Chondrocyte (in vitro differentiated cells): ENCODE results near the gene PRPF31. TPM values are rescaled to one million over a fixed set of nuclear protein-coding genes. Genes with fewer than 3 reads are reported as not detected.

Experiments used
- DNase-seq: peaks from one replicate; pipeline ENCODE4 v3.0.0; 2021; ENCODE audit warnings: mixed read lengths, low spot score
- H3K27ac Mint-ChIP-seq: one replicate; pipeline ENCODE4 v1.8.0; 2021; ENCODE audit warnings: mild to moderate bottlenecking, moderate library complexity, mixed read lengths; ENCODE audit not compliant: unreplicated experiment
- H3K27me3 Mint-ChIP-seq: 2 replicates; pipeline ENCODE4 v1.8.0; 2021; ENCODE audit warnings: low read depth, mixed read lengths
- H3K36me3 Mint-ChIP-seq: 2 replicates; pipeline ENCODE4 v1.8.0; 2021; ENCODE audit warnings: low read depth, mixed read lengths
- H3K4me1 Mint-ChIP-seq: 2 replicates; pipeline ENCODE4 v1.8.0; 2021; ENCODE audit warnings: low read depth, mild to moderate bottlenecking, mixed read lengths
- H3K4me3 Mint-ChIP-seq: one replicate; pipeline ENCODE4 v1.8.0; 2021; ENCODE audit warnings: mild to moderate bottlenecking, moderate library complexity, mixed read lengths; ENCODE audit not compliant: unreplicated experiment
- H3K9me3 Mint-ChIP-seq: 2 replicates; pipeline ENCODE4 v1.8.0; 2021; ENCODE audit warnings: low read depth, mixed read lengths
- CTCF ChIP-seq: fragments of 200-600 bp; sonication (generic); IDR thresholded peaks from 2 replicates; pipeline ENCODE4 v1.5.0; 2021; ENCODE audit warnings: antibody characterized with exemption, mild to moderate bottlenecking, moderate library complexity
- total RNA-seq: library from RNA; stranded (reverse); gene quantifications from 3 replicates; pipeline ENCODE4 v1.2.1, GENCODE V29; 2021

PRPF31 gene
- total RNA-seq, 1 donor from 2014 or later: 45.8 TPM

GRCh38 chr19:54173359-54173699 is 57.8 kb downstream of the PRPF31 start:
- H3K27me3 Mint-ChIP-seq: no peaks in the 10 kb centered on the region
- no peaks in the 10 kb centered on the region for H3K9me3 Mint-ChIP-seq
- H3K4me3 Mint-ChIP-seq: no peak overlapping the region
- H3K27ac Mint-ChIP-seq: no peak overlapping the region
- peaks cover 4% of the 10 kb centered on the region for H3K36me3 Mint-ChIP-seq
- no peak for TF ChIP-seq CTCF
- peaks cover 5% of the 10 kb centered on the region for H3K4me1 Mint-ChIP-seq
- DNase-seq: no peak

GRCh38 chr19:54173951-54174834 is 58.6 kb downstream of the PRPF31 start:
- peaks cover 4% of the 10 kb centered on the region for H3K36me3 Mint-ChIP-seq
- H3K27me3 Mint-ChIP-seq: no peaks in the 10 kb centered on the region
- TF ChIP-seq CTCF: no peak
- H3K4me3 Mint-ChIP-seq: no peak overlapping the region
- peaks cover 5% of the 10 kb centered on the region for H3K4me1 Mint-ChIP-seq
- H3K27ac Mint-ChIP-seq: no peak overlapping the region
- no peaks in the 10 kb centered on the region for H3K9me3 Mint-ChIP-seq
- no peak for DNase-seq

DNA sequence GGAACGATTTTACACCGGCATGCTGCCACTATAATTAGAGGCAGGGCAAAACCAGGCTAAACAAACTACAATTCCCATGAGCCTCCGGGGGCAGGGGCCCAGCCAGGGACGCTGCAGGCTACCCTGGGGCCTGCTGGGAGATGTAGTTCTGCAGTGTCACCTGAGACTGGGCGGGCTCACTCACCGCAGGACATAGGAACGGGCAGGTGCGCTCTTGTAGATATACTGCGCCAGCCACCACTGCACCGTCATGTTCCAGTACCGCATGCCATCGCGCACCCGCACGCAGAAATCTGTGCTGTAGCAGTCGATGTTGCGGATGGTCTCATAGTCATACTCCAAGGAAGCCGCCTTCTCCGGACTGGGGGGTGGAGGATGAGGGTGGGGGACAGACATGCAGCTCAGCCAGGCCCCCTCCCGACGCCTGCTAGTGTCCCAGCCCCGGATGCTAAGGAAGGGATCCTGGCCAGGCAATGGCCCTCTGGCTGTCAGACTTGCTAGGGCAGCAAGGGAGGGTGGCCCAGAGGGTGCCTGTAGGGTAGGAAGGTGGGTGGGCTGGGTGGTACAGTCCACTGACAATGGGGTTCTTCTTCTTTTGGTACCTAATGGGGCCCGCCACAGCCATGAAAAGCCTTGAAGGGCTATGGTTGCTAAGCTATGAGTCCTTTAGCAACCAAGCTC is 63.2 kb downstream of the PRPF31 start:
- Mint-ChIP-seq H3K4me3 (no peak overlapping the region), H3K9me3 (no peaks in the 10 kb centered on the region), H3K27ac (no peak overlapping the region)

GRCh38 chr19:54179262-54179852 is 63.8 kb downstream of the PRPF31 start:
- DNase-seq: no peak
- Mint-ChIP-seq H3K27me3 (no peaks in the 10 kb centered on the region), H3K4me3 (no peak overlapping the region), H3K9me3 (no peaks in the 10 kb centered on the region), H3K36me3 (peaks cover 6% of the 10 kb centered on the region), H3K27ac (no peak overlapping the region), H3K4me1 (no peaks in the 10 kb centered on the region)
- no peak for TF ChIP-seq CTCF

More for the DNA sequence above, 63.2 kb downstream of the PRPF31 start:
- H3K36me3 Mint-ChIP-seq: peaks cover 5% of the 10 kb centered on the region
- H3K4me1 Mint-ChIP-seq: no peaks in the 10 kb centered on the region
- DNase-seq: no peak
- no peaks in the 10 kb centered on the region for H3K27me3 Mint-ChIP-seq
- no peak for TF ChIP-seq CTCF

GRCh38 chr19:54179921-54180461 is 64.4 kb downstream of the PRPF31 start:
- DNase-seq: no peak
- peak; percentile 72 for TF ChIP-seq CTCF
- Mint-ChIP-seq H3K9me3 (no peaks in the 10 kb centered on the region), H3K36me3 (peaks cover 6% of the 10 kb centered on the region), H3K4me1 (no peaks in the 10 kb centered on the region), H3K27ac (no peak overlapping the region), H3K4me3 (no peak overlapping the region), H3K27me3 (no peaks in the 10 kb centered on the region)
